Right renal pelvis (tissue), 4 donors: ENCODE data around the gene ZNF652. TPM values are rescaled to one million over a fixed set of nuclear protein-coding genes. Genes with fewer than 3 reads are reported as not detected.

Experiments
- DNase-seq, 4 donors: peaks; one replicate each; pipeline ENCODE4 v3.0.0-alpha.2; 2013; ENCODE audit warnings: low read depth in 4 of 4, low spot score in 3 of 4, missing footprints in 1 of 4
- polyA plus RNA-seq, 4 donors: library from polyadenylated mRNA; unstranded; fragments of 120-200 nt; gene quantifications; one replicate each; pipeline ENCODE4 v1.2.1, GENCODE V29; 2013; ENCODE audit not compliant: insufficient read length in 4 of 4

The ZNF652 gene
- polyA plus RNA-seq, 4 donors = 23.0 to 35.4 (median 28.1) TPM

DNA sequence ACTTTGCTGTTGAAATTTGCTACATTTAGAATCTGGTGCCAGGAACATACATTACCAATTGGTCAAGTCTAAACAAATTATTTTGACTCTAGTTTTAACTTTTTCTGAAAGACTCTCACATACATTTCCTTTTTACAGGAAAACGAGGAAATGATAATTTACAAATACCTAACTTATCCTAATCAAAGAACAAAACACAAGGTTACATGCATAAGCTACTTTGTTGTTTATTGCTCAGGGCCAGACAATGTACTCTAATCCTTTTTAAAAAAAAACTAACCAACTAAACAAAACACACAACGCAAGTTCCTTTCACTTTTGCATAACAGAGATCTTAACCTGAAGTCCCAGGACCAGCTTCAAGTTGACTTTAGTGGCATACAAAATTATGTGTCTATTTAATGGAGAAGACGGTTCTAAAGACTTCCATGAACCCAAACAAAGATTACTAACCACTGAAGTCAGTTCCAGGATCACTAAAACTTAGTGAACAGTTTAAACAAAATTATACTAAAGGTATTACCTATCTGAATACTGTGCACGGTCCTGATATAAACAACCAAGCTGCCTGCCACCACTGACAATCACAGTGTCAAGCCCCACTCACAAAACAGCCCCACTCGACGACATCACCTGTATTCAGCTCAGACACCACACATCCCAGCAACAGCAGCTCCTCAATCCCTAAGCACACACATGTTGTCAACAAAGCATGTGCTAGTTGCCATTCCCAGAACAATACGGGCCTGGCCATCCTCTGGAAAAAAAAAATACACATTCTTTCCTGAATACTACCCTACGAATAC, 1.9 kb downstream of the ZNF652 start:
- DNase-seq = no peak

- no peak for DNase-seq
Observed at GRCh38 chr17:49358641-49359247, 3.3 kb downstream of the ZNF652 start.

- DNase-seq = no peak
Observed at GRCh38 chr17:49357516-49357915, 4.5 kb downstream of the ZNF652 start.

DNA sequence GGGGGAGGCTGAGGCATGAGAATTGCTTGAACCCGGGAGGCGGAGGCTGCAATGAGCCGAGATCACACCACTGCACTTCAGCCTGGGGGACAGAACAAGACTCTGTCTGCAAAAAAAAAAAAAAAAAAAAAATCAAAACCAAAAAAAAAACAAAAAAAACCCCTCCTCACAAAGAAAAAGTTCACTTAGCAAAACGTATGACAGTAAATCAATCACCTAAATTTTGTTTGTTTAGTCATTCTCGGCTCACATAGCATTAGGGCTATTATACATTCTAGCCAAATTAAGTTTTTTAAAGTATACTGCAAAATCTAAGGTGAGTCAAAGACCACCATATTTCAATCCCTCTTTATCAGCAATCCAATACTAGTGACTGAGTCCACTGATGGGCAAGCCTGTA, 5.7 kb downstream of the ZNF652 start:
- no peak for DNase-seq

- DNase-seq = no peak
Observed at GRCh38 chr17:49353607-49354006, 8.4 kb downstream of the ZNF652 start.

GRCh38 chr17:49352587-49353154, 9.4 kb downstream of the ZNF652 start:
- no peak for DNase-seq

DNA sequence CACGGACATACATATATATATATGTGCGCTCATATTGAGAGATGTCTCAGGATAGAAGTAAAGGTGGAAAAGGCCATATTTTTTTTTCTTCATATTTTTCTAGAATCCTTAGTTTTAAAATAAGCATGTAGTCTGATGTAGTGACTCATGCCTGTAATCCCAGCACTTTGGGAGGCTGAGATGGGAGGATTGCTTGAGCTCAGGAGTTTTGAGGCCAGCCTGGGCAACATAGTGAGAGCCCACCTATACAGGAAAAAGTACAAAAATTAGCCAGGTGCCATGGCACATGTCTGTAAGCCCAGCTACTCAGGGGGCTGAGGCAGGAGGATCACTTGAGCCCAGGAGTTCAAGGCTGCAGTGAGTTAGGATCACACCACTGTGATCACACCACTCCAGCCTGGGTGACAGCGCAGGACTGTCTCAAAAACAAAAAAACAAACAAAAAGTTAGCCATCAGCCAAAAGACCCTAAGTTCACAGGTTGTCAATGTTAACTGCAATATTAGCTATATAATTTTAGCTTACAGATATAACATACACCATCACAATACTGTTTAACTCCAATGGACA, 10.4 kb downstream of the ZNF652 start:
- no peak for DNase-seq

- DNase-seq = no peak
Observed at GRCh38 chr17:49349541-49349940, 12.5 kb downstream of the ZNF652 start.

DNA sequence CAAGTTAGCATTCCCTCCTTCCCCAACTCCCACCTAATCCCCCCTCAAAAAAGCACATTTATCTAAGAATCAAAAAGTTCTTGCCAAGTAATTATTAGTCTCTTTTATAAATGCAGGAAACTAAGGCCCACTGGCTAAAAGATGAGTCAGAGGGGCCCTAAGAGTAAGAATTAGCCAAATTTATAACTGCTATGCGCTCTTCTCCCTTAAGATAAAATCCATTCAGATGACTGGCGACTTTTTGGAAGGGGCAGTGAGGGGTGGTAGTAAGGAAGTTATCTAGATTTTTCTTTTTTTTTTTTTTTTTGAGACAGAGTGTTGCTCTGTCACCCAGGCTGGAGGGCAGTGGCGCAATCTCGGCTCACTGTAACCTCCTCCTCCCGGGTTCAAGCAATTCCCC, 17.1 kb downstream of the ZNF652 start:
- no peak for DNase-seq

- no peak for DNase-seq
Observed at GRCh38 chr17:49343273-49343672, 18.8 kb downstream of the ZNF652 start.

DNA sequence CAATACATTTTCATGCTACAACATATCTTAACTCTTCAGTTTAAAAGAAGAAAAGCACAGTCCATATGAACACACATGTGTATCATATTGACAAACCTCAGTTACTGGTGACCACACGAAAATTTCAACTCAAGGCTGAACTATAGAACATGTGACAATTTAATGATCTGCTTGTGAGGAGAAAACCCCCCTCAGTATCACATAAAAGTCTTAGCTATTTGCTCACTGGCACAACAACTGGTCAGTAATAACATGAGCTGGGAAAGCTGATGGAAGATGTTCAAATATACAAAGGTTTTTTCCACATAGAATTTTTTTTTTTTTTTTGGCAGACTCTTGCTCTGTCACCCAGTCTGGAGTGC, 19.5 kb downstream of the ZNF652 start:
- DNase-seq = no peak

DNA sequence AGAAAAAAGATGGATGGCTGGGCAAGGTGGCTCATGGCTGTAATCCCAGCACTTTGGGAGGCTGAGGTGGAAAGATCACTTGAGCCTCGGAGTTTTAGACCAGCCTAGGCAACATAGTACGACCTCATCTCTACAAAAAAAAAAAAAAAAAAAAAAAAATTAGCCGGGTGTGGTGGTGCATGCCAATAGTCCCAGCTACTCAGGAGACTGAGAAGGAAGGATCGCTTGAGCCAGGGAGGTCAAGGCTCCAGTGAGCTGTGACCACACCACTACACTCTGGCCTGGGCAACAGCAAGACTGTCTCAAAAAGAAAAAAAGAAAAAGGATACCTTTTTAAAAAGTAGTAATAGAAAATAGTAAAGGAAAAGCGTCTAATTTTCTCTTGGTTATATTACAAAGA, 20.7 kb downstream of the ZNF652 start:
- no peak for DNase-seq

DNA sequence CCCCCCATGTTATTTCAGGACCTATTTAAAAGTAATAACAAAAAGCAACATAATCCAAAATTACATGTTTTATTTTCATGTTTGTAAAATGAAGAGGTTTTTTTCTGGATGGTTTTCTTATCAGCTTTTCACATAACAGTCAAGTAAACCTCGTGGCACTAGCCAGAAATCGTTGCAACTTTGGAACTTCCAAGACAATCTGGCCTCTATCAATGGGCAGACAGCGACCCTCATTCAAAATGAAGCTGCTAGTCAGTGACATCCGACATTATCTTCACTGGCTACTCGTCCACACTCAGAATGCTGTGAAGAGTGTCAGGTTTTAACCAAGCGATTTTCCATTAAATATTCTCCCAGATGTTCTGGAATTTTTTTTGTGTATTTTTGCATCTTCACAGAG, 22.7 kb downstream of the ZNF652 start:
- DNase-seq = no peak

- DNase-seq = no peak
Observed at GRCh38 chr17:49338883-49339282, 23.2 kb downstream of the ZNF652 start.

DNA sequence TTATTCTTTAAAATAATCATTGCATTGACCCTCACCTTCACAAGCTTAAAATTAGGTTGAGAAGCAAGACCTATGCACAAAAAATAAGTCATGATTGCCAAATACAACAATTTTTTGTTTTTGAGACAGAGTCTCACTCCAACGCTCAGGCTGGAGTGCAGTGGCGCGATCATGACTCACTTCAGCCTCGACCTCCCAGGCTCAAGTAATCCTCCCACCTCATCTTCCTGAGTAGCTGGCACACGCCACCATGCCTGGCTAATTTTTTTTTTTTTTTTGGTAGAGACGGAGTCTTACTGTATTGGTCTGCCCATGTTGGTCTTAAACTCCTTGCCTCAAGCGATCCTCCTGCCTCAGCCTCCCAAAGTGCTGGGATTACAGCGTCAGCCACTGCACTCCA, 24.2 kb downstream of the ZNF652 start:
- no peak for DNase-seq

DNA sequence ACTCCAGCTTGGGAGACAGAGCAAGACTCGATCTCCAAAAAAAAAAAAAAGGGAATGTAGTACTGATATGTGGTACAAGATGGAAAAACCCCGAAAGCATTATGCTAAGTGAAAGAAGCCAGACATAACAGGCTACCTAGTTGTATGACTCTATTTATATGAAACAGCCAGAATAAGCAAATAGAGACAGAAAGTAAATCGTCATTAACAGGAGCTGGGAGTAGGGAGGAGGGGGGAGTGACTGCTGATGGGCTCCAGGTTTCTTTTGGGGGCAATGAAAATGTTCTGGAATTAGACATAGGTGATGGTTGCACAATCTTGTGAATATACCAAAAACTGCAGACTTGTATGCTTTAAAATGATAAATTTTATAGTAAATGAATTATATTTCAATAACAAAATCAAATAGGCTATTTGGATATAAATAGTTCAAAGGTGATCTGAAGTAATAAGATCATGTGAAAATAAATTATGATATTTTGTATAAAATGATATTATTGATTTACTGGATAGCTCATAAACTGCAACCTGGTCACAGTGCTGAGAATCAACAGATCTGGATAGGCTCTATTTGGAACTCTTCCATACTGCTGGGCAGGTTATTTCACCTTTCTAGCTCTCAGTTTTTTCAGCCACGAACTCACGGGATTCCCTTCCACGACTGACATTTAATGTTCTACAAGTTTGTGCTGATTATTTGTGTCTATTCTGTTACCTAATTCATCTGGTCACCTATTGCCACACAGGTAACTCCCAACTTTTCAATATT, 27.1 kb downstream of the ZNF652 start:
- no peak for DNase-seq

GRCh38 chr17:49333804-49334203, 28.2 kb downstream of the ZNF652 start:
- no peak for DNase-seq

DNA sequence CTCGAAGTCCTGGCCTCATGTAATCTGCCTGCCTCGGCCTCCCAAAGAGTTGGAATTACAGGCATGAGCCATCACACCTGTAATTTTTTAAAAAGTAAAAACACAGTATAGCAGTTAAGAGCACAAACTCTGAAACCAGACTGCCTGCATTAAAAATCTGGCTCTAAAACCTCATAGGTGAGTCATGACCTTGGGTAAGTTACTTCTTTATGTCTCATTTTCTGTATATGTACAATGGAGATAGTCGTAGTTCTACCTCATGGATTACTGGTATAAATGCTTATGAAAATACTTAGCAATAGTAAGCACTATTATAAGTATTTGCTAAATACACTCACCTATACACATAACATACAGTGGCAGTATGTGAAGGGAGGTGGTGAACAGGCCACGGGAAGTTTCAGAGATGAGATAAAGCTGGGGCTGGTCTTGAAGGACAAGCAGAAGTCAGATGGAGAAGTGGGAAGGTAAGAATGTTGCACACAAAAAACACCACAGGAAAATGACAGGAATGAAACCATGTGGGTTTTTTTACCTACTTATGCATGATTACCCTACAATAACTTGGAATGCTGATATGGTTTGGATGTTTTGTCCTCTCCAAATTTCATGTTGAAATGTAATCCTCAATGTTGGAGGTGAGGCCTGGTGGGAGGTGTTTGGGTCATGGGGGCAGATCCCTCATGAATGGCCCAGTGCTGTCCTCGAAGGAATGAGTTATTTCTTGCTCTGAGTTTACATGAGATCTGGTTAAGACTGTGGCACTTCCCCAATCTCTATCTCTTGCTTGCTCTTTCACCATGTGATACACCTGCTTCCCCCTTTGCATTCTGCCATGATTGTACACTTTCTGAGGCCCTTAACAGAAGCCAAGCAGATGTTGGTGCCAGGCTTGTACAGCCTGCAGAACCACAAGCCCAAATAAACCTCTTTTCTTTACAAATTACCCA, 33.9 kb downstream of the ZNF652 start:
- DNase-seq = no peak

DNA sequence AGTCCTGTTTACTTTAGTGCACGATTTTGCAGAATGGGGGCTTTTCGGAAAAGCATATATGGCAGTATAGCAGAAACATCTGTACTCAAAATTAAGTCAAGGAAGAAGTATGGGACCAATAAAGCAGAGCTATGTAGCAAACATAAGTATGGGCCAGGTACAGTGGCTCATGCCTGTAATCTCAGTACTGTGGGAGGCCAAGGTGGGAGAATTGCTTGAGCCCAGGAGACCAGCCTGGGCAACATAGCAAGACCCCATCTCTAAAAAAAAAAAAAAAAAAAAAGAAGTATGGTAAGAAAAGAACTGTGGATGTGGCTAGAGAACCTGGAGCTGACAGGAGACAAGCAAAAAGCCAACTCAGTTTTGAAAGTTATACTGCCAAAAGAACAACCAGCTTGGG, 36.1 kb downstream of the ZNF652 start:
- DNase-seq = no peak

DNA sequence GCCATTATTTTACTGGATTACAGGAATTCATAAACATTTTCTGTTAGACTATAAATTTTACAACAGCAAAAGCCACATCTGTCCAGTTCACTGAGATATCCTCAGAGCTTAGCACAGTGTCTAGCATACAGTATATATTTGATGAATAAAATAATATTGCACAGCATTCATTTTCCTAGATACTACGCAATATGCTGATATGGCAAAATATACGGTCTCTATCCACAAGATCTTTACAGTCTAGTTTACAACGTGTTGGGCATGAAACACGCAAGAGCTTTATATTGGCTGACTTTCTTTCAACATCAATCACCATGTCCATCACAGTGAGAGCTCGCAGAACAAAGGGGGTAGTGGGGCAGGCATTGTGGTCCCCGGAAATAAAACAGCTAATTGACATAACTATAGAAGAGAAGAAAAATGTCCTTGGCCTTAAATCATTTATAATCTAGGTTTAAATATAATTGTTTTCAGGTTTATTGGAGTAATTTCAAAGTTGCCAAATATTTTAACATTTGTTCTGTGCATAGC, 43.5 kb downstream of the ZNF652 start:
- DNase-seq = no peak
